GM19043 (cell line): ENCODE measurements around the gene TUBGCP3.
"Not testable (repeated sequence)": the region's sequence is repeated elsewhere in the genome, so short reads cannot be mapped to it uniquely, and the experiment has no call there.

Experiments
- ATAC-seq: cut with Tn5 transposase; IDR thresholded peaks from one replicate; pipeline ENCODE4 v1.9.1; 2021; ENCODE audit warnings: low read depth; ENCODE audit not compliant: unreplicated experiment

Gene TUBGCP3

GRCh38 chr13:112531263-112531794, 56.6 kb downstream of the TUBGCP3 start:
- ATAC-seq: no peak

GRCh38 chr13:112530861-112531260, 57.1 kb downstream of the TUBGCP3 start:
- no peak for ATAC-seq

GRCh38 chr13:112529216-112529615, 58.7 kb downstream of the TUBGCP3 start:
- no peak for ATAC-seq

GRCh38 chr13:112526146-112526853, 61.7 kb downstream of the TUBGCP3 start:
- ATAC-seq: no peak

GRCh38 chr13:112525356-112525945, 62.5 kb downstream of the TUBGCP3 start:
- no peak for ATAC-seq

- no peak for ATAC-seq
Observed at GRCh38 chr13:112522578-112522977, 65.4 kb downstream of the TUBGCP3 start.

DNA sequence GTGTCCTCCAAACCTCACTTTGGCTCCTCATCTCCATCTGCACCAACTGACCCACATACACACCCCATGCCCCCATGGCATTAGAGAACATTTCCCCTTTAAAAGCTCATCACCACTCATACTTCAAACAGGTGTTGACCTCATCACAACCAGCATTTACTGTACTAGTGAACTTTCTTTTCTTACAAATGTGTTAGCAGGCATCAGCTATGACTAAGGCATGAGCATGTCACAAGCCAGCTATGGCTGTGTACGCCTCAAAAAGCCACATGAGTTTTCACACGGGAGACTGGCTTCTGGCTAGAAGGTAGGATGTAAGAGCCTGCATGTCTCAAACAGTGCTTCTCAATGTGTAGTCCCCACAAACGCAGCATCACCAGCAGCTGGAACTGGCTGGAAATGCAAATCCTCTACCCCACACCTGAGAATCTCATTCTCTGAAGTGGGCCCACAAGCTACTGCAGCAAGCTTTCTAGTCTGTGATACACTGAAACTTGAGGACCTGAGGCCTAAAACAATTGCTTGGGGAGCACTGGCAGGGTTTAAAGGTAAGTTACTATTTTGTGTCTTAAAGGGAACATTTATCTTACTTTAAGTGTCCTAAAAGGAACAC, 66.8 kb downstream of the TUBGCP3 start:
- no peak for ATAC-seq

- ATAC-seq: no peak
Observed at GRCh38 chr13:112519517-112520060, 68.4 kb downstream of the TUBGCP3 start.

DNA sequence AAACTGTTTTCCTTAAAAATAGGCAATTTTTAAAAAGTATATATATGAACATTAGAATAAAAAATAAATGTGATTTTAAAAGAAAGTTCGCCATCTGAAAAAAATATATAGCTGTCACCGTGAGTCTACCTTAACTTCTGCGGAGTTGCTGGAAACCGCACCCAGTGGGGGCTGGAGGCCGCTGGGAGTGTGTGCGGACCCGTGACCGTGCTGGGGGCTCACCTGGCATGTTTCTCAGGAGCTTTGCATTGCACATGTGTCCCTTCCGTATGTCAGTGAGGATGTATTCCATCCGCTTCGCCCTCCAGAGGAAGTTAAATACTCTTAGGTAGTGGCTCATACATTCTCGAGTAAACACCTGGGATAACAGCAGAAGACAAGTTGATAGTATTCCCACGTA, 71.7 kb downstream of the TUBGCP3 start:
- no peak for ATAC-seq

DNA sequence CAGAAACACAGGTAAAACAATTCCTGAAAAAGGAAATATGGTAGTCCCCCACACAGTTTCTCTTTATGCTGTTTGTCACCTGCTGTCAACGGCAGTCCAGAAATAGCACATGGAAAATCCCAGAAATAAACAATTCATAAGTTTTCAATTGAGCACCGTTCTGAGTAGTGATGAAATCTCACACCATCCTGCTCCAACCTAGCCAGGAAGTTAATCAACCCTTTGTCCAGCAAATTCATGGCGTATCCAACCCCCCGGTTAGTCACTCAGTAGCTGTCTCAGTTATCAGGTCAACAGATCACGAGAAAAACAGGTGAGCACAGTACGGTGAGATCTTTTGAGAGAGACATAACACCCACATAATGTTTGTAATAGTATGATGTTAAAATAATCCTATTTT, 74.2 kb downstream of the TUBGCP3 start:
- no peak for ATAC-seq

GRCh38 chr13:112510987-112511685, 76.8 kb downstream of the TUBGCP3 start:
- no peak for ATAC-seq

GRCh38 chr13:112510002-112510780, 77.8 kb downstream of the TUBGCP3 start:
- no peak for ATAC-seq

- no peak for ATAC-seq
Observed at GRCh38 chr13:112509190-112509589, 78.8 kb downstream of the TUBGCP3 start.

DNA sequence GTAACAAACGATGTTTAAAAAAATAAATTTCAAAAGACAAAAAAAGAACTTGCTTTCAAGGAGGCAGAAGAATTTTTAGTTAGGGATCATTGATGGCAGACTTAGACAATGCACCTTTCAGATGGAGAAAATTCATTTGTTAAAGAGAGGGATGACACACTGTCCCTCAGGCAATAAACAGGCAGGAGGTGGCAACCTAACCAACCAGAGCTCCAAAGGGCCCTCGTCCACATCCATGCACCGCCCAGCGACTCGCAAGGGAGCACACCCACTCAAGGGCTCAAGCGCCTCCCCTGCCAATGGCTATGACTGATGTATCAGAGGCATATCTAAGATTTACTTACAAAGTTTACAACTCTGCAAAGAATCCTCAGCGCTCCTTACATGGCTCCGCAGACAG, 81.9 kb downstream of the TUBGCP3 start:
- no peak for ATAC-seq

DNA sequence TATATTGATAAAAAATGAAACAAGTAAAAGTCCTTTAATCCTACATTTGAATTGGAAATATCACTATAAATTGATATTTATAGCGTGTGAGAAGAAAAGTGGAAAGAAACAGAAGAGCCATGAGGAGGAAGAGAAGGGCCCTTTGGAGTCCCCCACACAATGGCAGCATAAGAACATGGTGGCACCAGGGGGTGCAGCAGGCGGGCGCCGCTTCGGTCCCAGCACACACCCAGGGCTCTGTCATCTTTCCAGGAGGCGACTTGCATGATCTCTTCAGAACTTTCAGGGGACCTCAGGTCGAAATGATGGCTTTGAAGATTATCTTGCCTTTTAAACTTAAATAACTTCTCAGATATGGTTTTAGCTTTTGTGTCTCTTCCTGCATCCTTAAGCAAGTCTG, 91.8 kb downstream of the TUBGCP3 start:
- no peak for ATAC-seq

DNA sequence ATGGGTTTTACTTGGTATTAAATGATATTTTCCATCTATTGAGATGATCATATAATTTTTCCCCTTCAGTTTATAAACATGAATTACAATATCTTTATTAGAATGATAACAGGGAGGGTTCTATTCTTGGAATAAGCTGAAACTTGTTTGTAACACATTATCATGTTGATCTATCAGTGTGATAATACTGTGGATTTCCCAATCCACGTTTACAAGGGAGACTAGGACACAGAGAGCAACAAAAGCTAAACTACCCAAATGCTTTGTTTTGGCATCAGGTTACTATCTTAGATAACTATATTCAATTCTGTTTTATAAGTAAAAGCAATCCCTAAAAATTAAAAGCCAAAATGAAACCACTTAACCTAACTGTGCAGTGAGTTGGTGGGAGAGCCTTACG, 92.5 kb downstream of the TUBGCP3 start:
- no peak for ATAC-seq

- no peak for ATAC-seq
Observed at GRCh38 chr13:112489199-112489598, 98.8 kb downstream of the TUBGCP3 start.

GRCh38 chr13:112488343-112489050, 99.5 kb downstream of the TUBGCP3 start:
- not testable (repeated sequence) for ATAC-seq

GRCh38 chr13:112487127-112487517, 100.8 kb downstream of the TUBGCP3 start:
- ATAC-seq: no peak
